HepG2 (cell line): ENCODE data around the gene RTP1. TPM values are rescaled to one million over a fixed set of nuclear protein-coding genes. Genes with fewer than 3 reads are reported as not detected.

Experiments
- ATAC-seq: fragments of 200-7000 bp; cut with Tn5 transposase; 3 replicates; pipeline ENCODE4 v1.9.1; 2020; ENCODE audit warnings: mild to moderate bottlenecking, moderate library complexity
- BruUV-seq: library from RNA; stranded (reverse); fragments of 400-500 nt; replicated peaks from 2 replicates; lab custom pipeline; 2021; lab: Mats Ljungman, UMichigan
- CTCF ChIA-PET: fragments of 300-600 bp; formaldehyde crosslinking; extraction: SDS; loops from one replicate; lab custom pipeline; 2021; ENCODE audit warnings: low total read pairs, inconsistent platforms, low intra/inter-chr PET ratio; lab: Yijun Ruan, JAX
- POLR2A ChIA-PET: fragments of 350-600 bp; sonication (Branson Sonifier 250); formaldehyde crosslinking; loops from one replicate; lab custom pipeline; 2020; ENCODE audit warnings: antibody characterized with exemption, inconsistent platforms; lab: Yijun Ruan, JAX
- DNase-seq: peaks from one replicate; pipeline ENCODE4 v3.0.0-alpha.2; 2015; ENCODE audit warnings: low spot score
- FAIRE-seq: peaks from 3 replicates; lab custom pipeline; 2011; peaks lifted over from hg19 to GRCh38; lab: Jason Lieb, UNC
- H2AFZ ChIP-seq: one replicate; pipeline ENCODE4 v1.6.1; 2011; ENCODE audit warnings: low read length, inconsistent platforms
- H3K27ac ChIP-seq: fragments of 300-600 bp; 3 replicates; pipeline ENCODE4 v1.8.0; 2011; ENCODE audit warnings: mixed run types, mild to moderate bottlenecking, mixed read lengths, low read length, inconsistent platforms; ENCODE audit not compliant: insufficient read depth; ENCODE audit errors: extremely low read length
- H3K27me3 ChIP-seq, 2 experiments: fragments of 200-600 bp in 1 of 2; 2 replicates in 1 of 2; 3 replicates in 1 of 2; pipeline versions ENCODE4 v1.6.0 to v1.8.0; 2011; ENCODE audit warnings: low read length in 2 of 2, mild to moderate bottlenecking in 2 of 2, moderate library complexity in 2 of 2, inconsistent platforms in 1 of 2; ENCODE audit not compliant: insufficient read depth in 2 of 2, control insufficient read depth in 1 of 2
- H3K36me3 ChIP-seq, 2 experiments: fragments of 200-600 bp in 1 of 2; replicated peaks in 1 of 2; 2 replicates in 1 of 2; 3 replicates in 1 of 2; pipeline versions ENCODE4 v1.5.1 to v1.8.0; 2011; ENCODE audit warnings: low read length in 2 of 2, inconsistent platforms in 1 of 2; ENCODE audit not compliant: insufficient read depth in 2 of 2, control insufficient read depth in 1 of 2
- H3K4me1 ChIP-seq: 2 replicates; pipeline ENCODE4 v1.5.1; 2012; ENCODE audit warnings: low read length, inconsistent platforms; ENCODE audit not compliant: insufficient read depth
- H3K4me2 ChIP-seq: 2 replicates; pipeline ENCODE4 v1.6.0; 2011; ENCODE audit warnings: low read depth, low read length, inconsistent platforms
- H3K4me3 ChIP-seq, 3 experiments: fragments of 200-600 bp in 1 of 3; sonication (generic), shearing (Covaris generic) in 1 of 3; replicated peaks in 1 of 3; 2 replicates each; pipeline ENCODE4 v1.5.1; 2011 to 2016; ENCODE audit warnings: low read length in 3 of 3, inconsistent platforms in 2 of 3, low read depth in 2 of 3, mild to moderate bottlenecking in 2 of 3, control low read depth in 1 of 3, mixed read lengths in 1 of 3; ENCODE audit not compliant: insufficient read depth in 1 of 3
- H3K79me2 ChIP-seq: one replicate; pipeline ENCODE4 v1.6.1; 2011; ENCODE audit warnings: low read length, inconsistent platforms; ENCODE audit not compliant: insufficient read depth
- H3K9ac ChIP-seq: 2 replicates; pipeline ENCODE4 v1.6.0; 2011; ENCODE audit warnings: mild to moderate bottlenecking, low read depth, low read length, inconsistent platforms; ENCODE audit not compliant: insufficient read depth
- H3K9me3 ChIP-seq: 2 replicates; pipeline ENCODE4 v1.5.1; 2012; ENCODE audit warnings: mild to moderate bottlenecking, low read length
- H4K20me1 ChIP-seq: 2 replicates; pipeline ENCODE4 v1.6.0; 2011; ENCODE audit warnings: inconsistent platforms, mild to moderate bottlenecking, low read length, moderate library complexity; ENCODE audit not compliant: insufficient read depth
- ATAD3A ChIP-seq: sonication (generic); formaldehyde crosslinking; IDR thresholded peaks from 2 replicates; pipeline ENCODE4 v1.4.0; 2020; ENCODE audit warnings: missing genetic modification reagents
- HBP1 ChIP-seq: IDR thresholded peaks from 2 replicates; pipeline ENCODE4 v1.6.1; 2016; ENCODE audit warnings: low read depth, control low read depth
- IKZF5 ChIP-seq: IDR thresholded peaks from 2 replicates; pipeline ENCODE4 v1.6.1; 2018; ENCODE audit warnings: missing genetic modification reagents, mild to moderate bottlenecking, missing compliant biosample characterization
- PATZ1 ChIP-seq: sonication (generic); formaldehyde crosslinking; IDR thresholded peaks from 2 replicates; pipeline ENCODE4 v1.4.0; 2020; ENCODE audit warnings: missing genetic modification reagents
- POGK ChIP-seq: sonication (generic); formaldehyde crosslinking; conservative IDR thresholded peaks from 2 replicates; pipeline ENCODE4 v1.8.0; 2022; ENCODE audit warnings: mild to moderate bottlenecking, moderate library complexity, missing genetic modification reagents
- ZNF451 ChIP-seq: sonication (generic); formaldehyde crosslinking; IDR thresholded peaks from 2 replicates; pipeline ENCODE4 v1.5.0; 2020; ENCODE audit warnings: mild to moderate bottlenecking, missing genetic modification reagents
- in situ Hi-C: cut with HindIII; loops from 2 replicates; pipeline ENCODE4 v1.10.0; 2017; ENCODE audit warnings: low pct_unique_long_range_greater_than_20kb; ENCODE audit not compliant: extremely low pct_ligation_motif_present
- intact Hi-C: fragments of 100-400 bp; cut with micrococcal nuclease; formaldehyde crosslinking; loops from one replicate; pipeline ENCODE4 v1.10.0; 2022; ENCODE audit not compliant: unreplicated experiment
- polyA plus RNA-seq, 8 experiments: library from polyadenylated mRNA; depleted of rRNA in 3 of 8; stranded (reverse) in 7 of 8; unstranded in 1 of 8; fragments of >200 nt; fragmentation: Illumina TruSeq in 4 of 8; extraction: Trizol in 4 of 8; gene quantifications; 2 replicates each; pipeline versions ENCODE4 v1.2.1 to v1.2.3, GENCODE V29; 2011 to 2016; ENCODE audit warnings: low read depth in 4 of 8, missing spikeins in 1 of 8, mixed read lengths in 1 of 8; ENCODE audit not compliant: insufficient read depth in 1 of 8
- total RNA-seq, 5 experiments: library from RNA; depleted of rRNA; stranded (reverse); fragments of >200 nt; fragmentation: Illumina TruSeq; extraction: Trizol; gene quantifications; 2 replicates each; pipeline ENCODE4 v1.2.3, GENCODE V29; 2016; ENCODE audit warnings: low read depth in 1 of 5

The RTP1 gene
- total and polyA plus RNA-seq, 2 of the 13 experiments (the other 11 are each of a cell fraction or from before 2014, with no cell fraction given) = not detected

- TF ChIP-seq PATZ1 = no peak
These were observed 6.0 kb upstream of the RTP1 start (continued) for GRCh38 chr3:187191271-187191670.

- Histone ChIP-seq H3K9ac (no peak overlapping the region), H3K4me3 (no peak overlapping the region), H3K4me2 (no peak overlapping the region), H3K36me3 (no peaks in the 10 kb centered on the region), H2AFZ (no peak overlapping the region), H4K20me1 (no peaks in the 10 kb centered on the region), H3K27me3 (no peaks in the 10 kb centered on the region), H3K27ac (no peak overlapping the region), H3K4me1 (no peaks in the 10 kb centered on the region), H3K9me3 (no peaks in the 10 kb centered on the region), H3K79me2 (no peaks in the 10 kb centered on the region)
- no peak for DNase-seq
- no peak for FAIRE-seq
- BruUV-seq = no TSS peak
- CTCF ChIA-PET = no interaction called here
- POLR2A ChIA-PET = no interaction called here
- intact Hi-C loops (no loop called here), in situ Hi-C loops (no loop called here)
- no peak for ATAC-seq
- TF ChIP-seq HBP1 (no peak), POGK (CRISPR knock-in tag) (no peak), IKZF5 (CRISPR knock-in tag) (no peak), ATAD3A (CRISPR knock-in tag) (no peak), ZNF451 (CRISPR knock-in tag) (no peak)
These were observed 4.1 kb upstream of the RTP1 start for GRCh38 chr3:187193181-187193580.
